ENCODE data around the gene TNNC1. TPM values are rescaled to one million over a fixed set of nuclear protein-coding genes. Genes with fewer than 3 reads are reported as not detected.

TNNC1 gene
- total RNA-seq, 1 experiment from 2014 or later: not detected

DNA sequence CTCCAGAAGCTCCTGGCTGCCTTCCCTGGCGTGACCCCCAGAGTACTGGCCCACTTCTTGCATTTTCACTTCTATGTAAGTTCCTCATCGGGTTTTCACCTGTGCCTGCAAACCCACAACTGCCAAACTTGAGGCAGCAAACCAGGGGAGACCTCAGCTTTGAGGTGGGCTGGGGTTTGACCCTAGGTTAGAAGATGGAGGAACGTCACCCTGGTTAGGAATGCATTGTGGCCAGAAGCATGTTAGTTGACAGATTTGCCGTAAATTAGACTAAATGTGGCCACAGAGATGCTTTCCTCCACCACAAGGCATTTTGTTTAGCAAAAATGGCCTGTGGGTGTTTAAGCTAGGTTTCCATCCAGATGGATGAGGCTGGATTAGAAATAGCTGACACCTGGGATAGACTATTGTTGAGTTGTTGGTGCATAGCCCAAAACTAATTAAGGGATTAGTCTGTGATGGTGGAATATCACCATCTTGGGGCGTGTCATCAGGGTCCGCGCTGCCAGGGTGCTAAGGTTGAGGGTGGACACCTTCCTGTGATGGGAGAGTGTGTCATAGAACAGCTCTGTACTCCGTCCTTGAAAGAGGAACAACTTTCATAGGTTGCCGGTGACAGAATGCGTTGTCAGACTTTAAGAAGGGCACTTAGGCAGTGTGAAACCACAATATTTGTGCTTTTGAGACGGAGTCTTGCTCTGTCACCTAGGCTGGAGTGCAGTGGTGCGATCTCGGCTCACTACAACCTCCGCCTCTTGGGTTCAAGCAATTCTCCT lies 5.1 kb upstream of the TNNC1 start:
- DNase-seq (ENCODE audit: low read depth): no peak

GRCh38 chr3:52458031-52458760 lies 4.4 kb upstream of the TNNC1 start:
- DNase-seq (ENCODE audit: low read depth): no peak

DNA sequence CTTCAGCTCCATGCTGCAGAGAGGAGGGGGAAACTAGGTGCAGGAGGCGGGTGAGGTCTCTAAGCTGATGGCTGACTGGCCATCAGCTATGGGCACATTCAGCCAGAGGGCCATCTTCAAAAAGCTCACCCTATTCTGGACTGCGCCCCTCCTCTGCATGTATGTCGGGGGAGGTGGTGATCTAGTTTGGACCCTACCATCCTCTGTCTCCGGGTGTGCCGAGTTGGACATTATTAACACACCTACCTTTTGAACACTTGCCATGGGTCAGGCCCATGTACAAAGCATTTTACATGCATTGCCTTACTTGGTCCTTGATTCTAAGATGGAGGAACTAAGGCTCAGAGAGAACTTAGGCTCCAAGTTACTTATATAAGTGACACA lies 3.0 kb upstream of the TNNC1 start:
- no peak for DNase-seq (ENCODE audit: low read depth)

GRCh38 chr3:52456169-52456799 lies 2.4 kb upstream of the TNNC1 start:
- no peak for DNase-seq (ENCODE audit: low read depth)

DNA sequence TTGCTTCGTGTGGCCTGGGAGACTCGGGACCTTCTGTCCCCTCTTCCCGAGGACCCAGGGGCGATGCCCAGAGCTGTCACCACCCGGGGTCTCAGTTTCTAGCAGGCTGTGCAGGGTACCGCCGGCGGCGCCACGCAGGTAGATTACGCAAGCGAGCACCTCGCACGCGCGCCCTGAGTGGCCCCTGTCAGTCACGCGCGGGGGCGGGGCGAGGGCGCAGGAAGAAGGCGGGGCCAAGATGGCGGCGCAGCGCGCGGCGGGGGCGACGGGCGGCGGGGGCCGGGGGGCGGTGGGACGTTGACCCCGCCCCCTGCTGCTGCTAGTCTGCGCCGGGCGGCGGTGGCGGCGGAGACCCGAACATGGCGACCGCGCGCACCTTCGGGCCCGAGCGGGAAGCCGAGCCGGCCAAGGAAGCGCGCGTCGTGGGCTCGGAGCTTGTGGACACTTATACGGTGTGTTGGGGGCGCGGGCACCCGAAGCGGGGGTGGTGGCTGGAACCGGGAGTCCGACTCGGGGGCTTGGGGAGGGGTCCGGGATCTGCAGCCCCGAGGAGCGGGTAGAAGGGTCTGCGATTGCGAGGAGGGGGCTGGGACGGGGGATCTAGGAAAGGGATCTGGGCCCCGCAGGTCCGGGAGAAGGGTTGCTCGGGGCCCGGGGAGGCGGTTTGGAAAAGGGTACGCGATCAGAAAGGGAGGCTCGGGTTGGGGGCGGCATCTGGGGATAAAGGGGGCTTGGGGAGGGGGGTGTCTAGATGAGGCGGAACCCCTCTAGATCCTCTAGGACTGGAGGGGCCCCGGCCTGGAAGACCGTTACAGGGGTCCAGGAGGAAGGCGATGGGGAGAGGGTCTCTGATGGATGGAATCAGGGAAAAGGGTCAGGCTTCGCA lies 1.7 kb upstream of the TNNC1 start, which contains the start of gene NISCH:
TSS of gene NISCH (plus strand) at position 322 of the 886 bp plus-strand sequence. CDS start at position 360, 38 bp downstream.
- DNase-seq (ENCODE audit: low read depth): peak; percentile 61

DNA sequence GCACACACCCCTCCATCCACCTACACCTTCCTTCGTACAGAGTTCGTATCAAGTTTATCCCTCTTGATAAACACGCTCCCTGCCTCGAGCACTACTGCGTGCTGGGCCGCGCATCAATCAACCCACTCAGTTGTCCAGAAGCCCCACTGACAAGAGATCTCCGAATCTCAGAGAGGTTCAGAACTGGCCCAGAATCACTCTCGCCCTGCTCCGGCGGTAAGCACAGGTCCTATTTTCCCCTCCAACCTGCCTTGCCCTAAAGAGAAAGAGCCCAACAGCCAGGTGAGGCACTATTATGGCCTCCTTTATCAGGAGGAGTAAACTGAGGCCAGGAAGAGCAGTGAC lies 1.1 kb upstream of the TNNC1 start:
- DNase-seq (ENCODE audit: low read depth): no peak

DNA sequence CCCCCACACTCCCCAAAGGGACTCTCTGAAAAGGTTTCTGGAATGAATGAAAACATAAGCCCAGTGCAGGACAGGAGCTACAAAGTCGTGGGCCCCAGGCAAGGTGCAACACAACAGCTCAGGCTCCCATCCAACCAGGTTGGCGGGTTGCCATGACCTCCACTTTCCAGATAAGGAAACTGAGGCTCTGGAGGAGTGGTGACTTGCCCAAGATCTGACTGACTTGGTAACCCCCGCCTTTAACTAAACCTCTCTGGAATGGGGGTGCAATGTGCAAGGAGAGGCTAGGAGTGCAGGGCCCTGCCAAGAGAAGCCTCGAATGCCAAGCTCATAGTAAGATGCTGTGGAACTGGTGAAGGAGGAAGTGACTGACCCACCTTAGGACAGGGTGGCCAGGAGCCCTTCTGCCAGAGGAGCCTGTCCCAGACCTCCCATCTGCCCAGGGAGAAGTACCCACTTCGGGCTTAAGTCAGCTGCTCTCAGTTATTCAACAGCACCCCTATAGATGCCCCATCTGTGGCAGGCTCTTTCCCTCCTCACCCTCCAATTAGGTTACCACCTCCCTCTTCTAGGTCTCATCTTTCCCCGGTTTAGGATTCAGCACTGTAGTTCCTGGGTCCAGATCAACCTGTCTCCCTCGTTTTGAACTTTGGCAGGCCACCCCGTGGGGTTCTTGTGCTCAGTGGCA lies 553 bp upstream of the TNNC1 start:
- no peak for DNase-seq (ENCODE audit: low read depth)

- DNase-seq (ENCODE audit: low read depth): no peak
Observed at GRCh38 chr3:52452570-52453221, 1.1 kb downstream of the TNNC1 start.

DNA sequence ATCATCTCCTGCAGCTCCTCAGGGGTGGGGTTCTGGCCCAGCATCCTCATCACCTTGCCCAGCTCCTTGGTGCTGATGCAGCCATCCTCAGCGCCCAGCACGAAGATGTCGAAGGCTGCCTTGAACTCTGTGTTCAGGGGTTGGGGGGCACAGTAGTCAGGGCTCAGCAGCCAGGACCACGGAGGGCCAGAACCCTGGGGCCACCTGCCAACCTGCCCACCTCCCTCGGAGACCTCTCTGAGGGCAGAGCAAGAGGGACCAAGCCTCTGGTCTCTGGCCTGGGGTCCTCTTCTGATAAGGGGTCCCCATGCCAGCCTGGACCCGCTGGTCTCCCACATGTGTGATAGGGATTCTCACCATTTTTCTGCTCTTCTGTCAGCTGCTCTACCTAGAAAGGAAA lies 1.7 kb downstream of the TNNC1 start:
- DNase-seq (ENCODE audit: low read depth): no peak

DNA sequence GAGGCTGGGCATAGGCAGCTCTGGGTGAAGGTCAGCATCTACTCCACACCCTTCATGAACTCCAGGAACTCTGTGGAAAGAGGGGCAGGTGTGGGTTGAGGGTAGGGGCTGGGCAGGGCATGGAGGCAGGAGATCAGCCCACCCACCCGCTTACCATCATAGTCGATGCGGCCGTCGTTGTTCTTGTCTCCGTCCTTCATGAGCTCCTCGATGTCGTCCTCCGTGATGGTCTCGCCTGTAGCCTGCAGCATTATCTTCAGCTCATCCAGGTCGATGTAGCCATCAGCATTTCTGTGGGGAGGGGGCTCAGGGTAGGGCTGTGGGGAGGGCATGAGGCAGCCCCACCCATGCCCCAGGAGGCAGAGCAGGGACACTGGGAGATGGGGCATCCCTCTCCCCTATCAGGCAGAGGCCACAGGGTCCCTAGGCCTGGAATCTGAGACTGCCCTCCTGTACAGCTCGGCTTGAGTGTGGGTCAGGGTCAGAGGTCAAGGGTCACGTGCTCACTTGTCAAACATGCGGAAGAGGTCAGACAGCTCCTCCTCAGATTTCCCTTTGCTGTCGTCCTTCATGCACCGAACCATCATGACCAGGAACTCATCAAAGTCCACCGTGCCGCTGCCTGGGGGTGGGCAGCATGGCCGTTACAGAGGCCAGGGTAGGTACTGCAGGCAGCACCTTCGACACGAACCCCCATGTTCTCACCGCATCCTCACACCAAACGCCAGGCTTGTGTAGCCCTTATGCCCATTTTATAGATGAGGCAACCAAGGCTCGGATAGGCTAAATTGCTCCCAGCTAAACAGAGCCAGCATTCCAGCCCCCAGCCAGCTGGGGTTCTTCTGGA lies 2.4 kb downstream of the TNNC1 start:
- DNase-seq (ENCODE audit: low read depth): no peak

DNA sequence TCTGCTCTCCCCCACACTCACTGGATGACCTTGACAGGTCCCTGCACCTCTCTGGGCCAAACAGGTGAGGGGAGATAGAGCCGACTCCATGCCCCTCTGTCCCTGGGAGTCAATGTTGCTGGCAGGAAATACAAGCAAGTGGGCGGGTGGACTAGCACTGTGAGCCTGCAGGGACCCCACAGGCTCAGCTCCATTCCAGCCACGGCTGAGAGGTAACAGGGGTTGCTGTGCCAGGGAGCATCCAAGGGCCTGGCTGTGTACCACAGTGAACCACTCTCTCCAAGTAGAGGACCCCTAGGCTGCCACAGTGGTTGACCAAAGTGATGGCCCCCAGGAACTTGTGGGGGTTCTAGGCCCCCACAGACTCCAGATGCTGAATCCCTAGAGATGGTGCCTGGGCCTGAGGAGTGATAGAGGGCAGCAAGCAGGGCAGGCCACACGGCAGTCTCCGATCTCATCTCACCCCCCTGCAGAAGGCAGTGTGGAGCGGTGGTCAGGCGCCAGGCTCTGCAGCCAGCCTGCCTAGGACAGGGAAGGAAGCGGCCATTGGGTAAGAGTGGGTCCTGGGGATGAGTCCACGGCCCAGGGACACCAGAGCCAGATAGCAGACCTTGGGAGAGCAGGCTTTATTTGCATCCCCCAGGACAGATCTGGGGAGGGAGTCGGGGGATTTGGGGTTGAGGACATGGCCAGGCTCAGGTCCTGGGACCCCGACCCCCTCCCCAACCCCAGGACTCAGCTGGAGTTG lies 3.2 kb downstream of the TNNC1 start:
- no peak for DNase-seq (ENCODE audit: low read depth)

DNA sequence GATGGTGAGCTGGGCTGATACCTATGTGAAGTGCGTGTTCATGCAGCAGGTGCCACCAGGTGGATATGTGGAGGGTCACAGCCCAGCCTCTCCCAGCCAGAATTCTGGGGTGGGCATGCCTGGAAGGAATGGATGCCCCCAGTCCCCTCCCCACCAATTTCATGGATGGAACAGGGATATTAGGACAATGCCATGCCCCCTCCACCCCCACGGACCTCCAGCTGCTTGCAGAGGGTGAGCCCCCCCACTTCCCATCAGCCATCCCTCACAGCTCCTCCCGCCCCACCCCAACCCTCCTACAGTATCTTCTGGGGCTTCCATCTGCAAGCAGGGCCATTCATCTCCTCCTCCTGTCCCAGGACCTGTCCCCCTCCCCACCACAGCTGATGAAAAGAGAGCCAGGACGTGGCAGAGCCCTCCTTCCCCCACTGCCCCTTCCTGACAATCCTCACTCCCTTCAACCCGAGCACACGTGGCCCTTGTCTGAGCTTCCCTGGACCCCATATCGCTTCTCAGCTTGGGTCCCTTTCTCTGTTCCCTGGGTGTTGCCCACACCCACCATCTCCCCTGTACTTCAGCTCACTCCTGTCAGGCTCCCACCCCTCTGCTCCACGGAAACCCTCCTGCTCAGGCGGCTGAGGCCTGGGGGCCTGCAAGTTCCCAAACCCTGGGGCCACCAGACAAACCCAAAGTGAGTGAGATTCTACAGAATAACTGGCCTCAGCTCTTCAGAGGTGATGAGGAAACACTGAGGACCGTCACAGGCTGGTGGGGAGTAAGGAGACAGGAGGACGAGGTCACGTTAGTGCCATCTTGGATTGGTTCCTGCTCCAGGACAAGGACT lies 6.1 kb downstream of the TNNC1 start:
- DNase-seq (ENCODE audit: low read depth): no peak

GRCh38 chr3:52446631-52447511 lies 7.0 kb downstream of the TNNC1 start:
- peak; percentile 47 for DNase-seq (ENCODE audit: low read depth)

GRCh38 chr3:52446042-52446441 lies 7.8 kb downstream of the TNNC1 start:
- DNase-seq (ENCODE audit: low read depth): peak; percentile 5

GRCh38 chr3:52444860-52445793 lies 8.7 kb downstream of the TNNC1 start, which contains the start of gene SEMA3G:
Gene SEMA3G, minus strand, starts transcription at chr3:52445103. Its CDS starts 76 bp downstream, at chr3:52445027.
- DNase-seq (ENCODE audit: low read depth): peak; percentile 40

All from M059J (cell line).